K562 (cell line): ENCODE data around the gene ZFP36. TPM values are rescaled to one million over a fixed set of nuclear protein-coding genes. Genes with fewer than 3 reads are reported as not detected.
A peak's percentile ranks its signal among the peaks of the same experiment; 100 is the strongest.

ENCODE experiments used
- ATAC-seq: fragments of 200-7000 bp; cut with Tn5 transposase; 3 replicates; pipeline ENCODE4 v1.9.1; 2020; ENCODE audit warnings: moderate library complexity
- BruUV-seq: library from RNA; stranded (reverse); fragments of 400-500 nt; replicated peaks from 2 replicates; lab custom pipeline; 2021; lab: Mats Ljungman, UMichigan
- CTCF ChIA-PET: fragments of 300-600 bp; formaldehyde crosslinking; extraction: SDS; loops from one replicate; lab custom pipeline; 2021; ENCODE audit warnings: low intra/inter-chr PET ratio; lab: Yijun Ruan, JAX
- POLR2A ChIA-PET: fragments of 300-600, 350-650 bp; sonication (Branson Sonifier 250); formaldehyde crosslinking; extraction: SDS; loops from one replicate; lab custom pipeline; 2021; ENCODE audit warnings: antibody characterized with exemption, inconsistent platforms; lab: Yijun Ruan, JAX
- DNase-seq, 4 experiments: peaks; one replicate each; pipeline versions ENCODE4 v3.0.0 to v3.0.0-alpha.2; 2011 to 2018; ENCODE audit warnings: low spot score in 3 of 4, mixed read lengths in 3 of 4; ENCODE audit errors: extremely low read depth in 1 of 4
- FAIRE-seq: peaks from 2 replicates; lab custom pipeline; 2011; peaks lifted over from hg19 to GRCh38; lab: Jason Lieb, UNC
- H2AFZ ChIP-seq: 2 replicates; pipeline ENCODE4 v1.6.0; 2011; ENCODE audit warnings: low read depth, low read length, control low read depth, inconsistent platforms
- H3K27ac ChIP-seq: fragments of 200-600 bp; 3 replicates; pipeline ENCODE4 v1.8.0; 2011; ENCODE audit warnings: low read depth, mild to moderate bottlenecking, control low read depth, inconsistent platforms, low read length, moderate library complexity, mixed read lengths; ENCODE audit errors: extremely low read depth
- H3K27me3 ChIP-seq, 2 experiments: fragments of 300-600 bp in 1 of 2; 2 replicates in 1 of 2; 3 replicates in 1 of 2; pipeline versions ENCODE4 v1.6.0 to v1.8.0; 2011; ENCODE audit warnings: inconsistent platforms in 2 of 2, low read length in 2 of 2, mild to moderate bottlenecking in 1 of 2, mixed read lengths in 1 of 2, moderate library complexity in 1 of 2; ENCODE audit not compliant: control insufficient read depth in 2 of 2, insufficient read depth in 2 of 2
- H3K36me3 ChIP-seq: fragments of 300-600 bp; 3 replicates; pipeline ENCODE4 v1.8.0; 2011; ENCODE audit warnings: mild to moderate bottlenecking, low read length, inconsistent platforms; ENCODE audit not compliant: control insufficient read depth, insufficient read depth
- H3K4me1 ChIP-seq, 2 experiments: fragments of 200-600 bp in 1 of 2; replicated peaks in 1 of 2; 2 replicates in 1 of 2; 3 replicates in 1 of 2; pipeline versions ENCODE4 v1.5.1 to v1.8.0; 2011; ENCODE audit warnings: inconsistent platforms in 2 of 2, low read length in 2 of 2, mild to moderate bottlenecking in 1 of 2, mixed read lengths in 1 of 2, moderate library complexity in 1 of 2; ENCODE audit not compliant: control insufficient read depth in 2 of 2, insufficient read depth in 2 of 2
- H3K4me2 ChIP-seq: 2 replicates; pipeline ENCODE4 v1.6.1; 2011; ENCODE audit warnings: low read length, control low read depth, inconsistent platforms, mixed read lengths; ENCODE audit not compliant: insufficient read depth
- H3K4me3 ChIP-seq: fragments of 200-600 bp; sonication (generic), shearing (Covaris generic); 2 replicates; pipeline ENCODE4 v1.5.1; 2016; ENCODE audit warnings: control low read depth, inconsistent platforms
- H3K79me2 ChIP-seq: fragments of 200-600 bp; 3 replicates; pipeline ENCODE4 v1.8.0; 2011; ENCODE audit warnings: low read length, inconsistent platforms; ENCODE audit not compliant: control insufficient read depth, insufficient read depth
- H3K9ac ChIP-seq, 2 experiments: 2 replicates each; pipeline versions ENCODE4 v1.6.0 to v1.6.1; 2011; ENCODE audit warnings: low read depth in 2 of 2, low read length in 2 of 2, control low read depth in 1 of 2, inconsistent platforms in 1 of 2, mild to moderate bottlenecking in 1 of 2, mixed read lengths in 1 of 2; ENCODE audit not compliant: insufficient read depth in 1 of 2
- H3K9me1 ChIP-seq: one replicate; pipeline ENCODE4 v1.6.0; 2011; ENCODE audit warnings: inconsistent platforms, mild to moderate bottlenecking, low read length, moderate library complexity; ENCODE audit not compliant: control insufficient read depth, insufficient read depth
- H3K9me3 ChIP-seq: replicated peaks from 2 replicates; pipeline ENCODE4 v1.5.1; 2011; ENCODE audit warnings: low read depth, low read length, inconsistent platforms; ENCODE audit not compliant: control insufficient read depth, insufficient read depth
- H4K20me1 ChIP-seq: replicated peaks from 2 replicates; pipeline ENCODE4 v1.6.1; 2011; ENCODE audit warnings: low read length, inconsistent platforms, mixed read lengths; ENCODE audit not compliant: control insufficient read depth, insufficient read depth
- MBD2 ChIP-seq: sonication (generic); IDR thresholded peaks from 2 replicates; pipeline ENCODE4 v1.6.1; 2016; ENCODE audit warnings: low read depth, borderline replicate concordance
- NCOA4 ChIP-seq: fragments of 450-650 bp; IDR thresholded peaks from 2 replicates; pipeline ENCODE4 v1.6.1; 2018; ENCODE audit warnings: mild to moderate bottlenecking; ENCODE audit not compliant: partially characterized antibody
- NFIX ChIP-seq: fragments of 250-450 bp; sonication (Bioruptor Pico); IDR thresholded peaks from 2 replicates; pipeline ENCODE4 v1.4.0; 2020; ENCODE audit warnings: low read depth, mild to moderate bottlenecking, moderate library complexity
- NFRKB ChIP-seq: fragments of 450-650 bp; IDR thresholded peaks from 2 replicates; pipeline ENCODE4 v1.6.1; 2016; ENCODE audit warnings: low read depth
- RBM25 ChIP-seq: fragments of 200-400 bp; formaldehyde crosslinking; IDR thresholded peaks from 2 replicates; pipeline ENCODE4 v1.6.1; 2018; ENCODE audit warnings: low read length, low read depth, moderate library complexity; ENCODE audit not compliant: severe bottlenecking
- TCF7 ChIP-seq: sonication (generic); IDR thresholded peaks from 2 replicates; pipeline ENCODE4 v1.6.1; 2016; ENCODE audit warnings: antibody characterized with exemption, borderline replicate concordance
- THAP7 ChIP-seq: fragments of 250-450 bp; sonication (Bioruptor Pico); IDR thresholded peaks from 2 replicates; pipeline ENCODE4 v1.5.0; 2021
- ZBTB26 ChIP-seq: fragments of 450-650 bp; formaldehyde crosslinking; IDR thresholded peaks from 2 replicates; pipeline ENCODE4 v1.4.0; 2022; ENCODE audit warnings: missing genetic modification characterization
- ZBTB9 ChIP-seq: fragments of 450-650 bp; formaldehyde crosslinking; IDR thresholded peaks from 2 replicates; pipeline ENCODE4 v1.4.0; 2020; ENCODE audit warnings: mild to moderate bottlenecking, moderate library complexity
- ZNF121 ChIP-seq: sonication (generic); formaldehyde crosslinking; conservative IDR thresholded peaks from 2 replicates; pipeline ENCODE4 v1.8.0; 2022; ENCODE audit warnings: missing genetic modification reagents
- ZNF124 ChIP-seq: sonication (generic); formaldehyde crosslinking; IDR thresholded peaks from 2 replicates; pipeline ENCODE4 v1.8.1; 2022; ENCODE audit warnings: missing genetic modification reagents
- ZNF280B ChIP-seq: fragments of 250-450 bp; sonication (Bioruptor Pico); IDR thresholded peaks from 2 replicates; pipeline ENCODE4 v1.5.1; 2021; ENCODE audit warnings: mild to moderate bottlenecking
- WGBS: fragments of 100-300 bp; shearing (Covaris generic); methylation state at CpG from one replicate; pipeline ENCODE4 v1.1.6; 2016; ENCODE audit warnings: low coverage, mixed read lengths; ENCODE audit not compliant: insufficient coverage; ENCODE audit errors: missing lambda C conversion rate; 5-methylcytosine and 5-hydroxymethylcytosine counted together
- in situ Hi-C: fragments of 300-500 bp; cut with MboI; formaldehyde crosslinking; loops from 4 replicates; pipeline ENCODE4 v1.15.0; 2018; ENCODE audit warnings: inconsistent platforms, mixed read lengths
- intact Hi-C: fragments of 100-400 bp; cut with micrococcal nuclease; formaldehyde crosslinking; loops from 2 replicates; pipeline ENCODE4 v1.14.2; 2022
- polyA plus RNA-seq, 8 experiments: library from polyadenylated mRNA; depleted of rRNA in 4 of 8; stranded (reverse) in 5 of 8; unstranded in 3 of 8; fragments of >200 nt; fragmentation: Nextera tagmentation in 2 of 8; fragmentation: Illumina TruSeq in 1 of 8; extraction: Ambion mirVana in 2 of 8; extraction: Trizol in 1 of 8; gene quantifications; 2 replicates each; pipeline versions ENCODE4 v1.2.1 to v1.2.3, GENCODE V29; 2011 to 2014; ENCODE audit warnings: inconsistent platforms in 1 of 8, missing spikeins in 1 of 8
- total RNA-seq, 7 experiments: library from RNA; depleted of rRNA in 6 of 7; stranded (reverse); fragments of >200 nt in 6 of 7; fragmentation: Illumina TruSeq in 2 of 7; extraction: Trizol in 2 of 7; gene quantifications; 2 replicates each; pipeline versions ENCODE4 v1.2.1 to v1.2.3, GENCODE V29; 2011 to 2021; ENCODE audit warnings: low replicate concordance in 1 of 7

ZFP36 gene
- total and polyA plus RNA-seq, 9 of the 15 experiments (the other 6 are each of a cell fraction or from before 2014, with no cell fraction given) = 1.0 to 20.1 (median 3.5) TPM

GRCh38 chr19:39369200-39369599, 37.4 kb upstream of the ZFP36 start:
- CTCF ChIA-PET = no interaction called here
- no peaks in the 10 kb centered on the region for H4K20me1 ChIP-seq
- no peaks in the 10 kb centered on the region for H3K4me1 ChIP-seq
- no peak overlapping the region for H3K4me3 ChIP-seq
- H3K36me3 ChIP-seq = peaks cover 86% of the 10 kb centered on the region
- H2AFZ ChIP-seq = no peak overlapping the region
- WGBS = 61% methylated on average over 2 of the region's 2 CpGs
- DNase-seq (no peak), ATAC-seq (no peak), FAIRE-seq (no peak)
- no peaks in the 10 kb centered on the region for H3K27me3 ChIP-seq
- no peak overlapping the region for H3K9ac ChIP-seq
- H3K79me2 ChIP-seq = no peaks in the 10 kb centered on the region; the same call in 2 of the 3 replicates
- peaks cover 3% of the 10 kb centered on the region for H3K9me1 ChIP-seq
- H3K9me3 ChIP-seq = no peaks in the 10 kb centered on the region
- POLR2A ChIA-PET = interaction anchor here (0.6 to 1.2 kb wide), 4 partner anchors 22 to 220 kb away, joined by 3 to 6 read pairs (median 4); partner anchors contain the start of genes MED29 and PAF1
- no peak overlapping the region for H3K27ac ChIP-seq
- in situ Hi-C loops (no loop called here), intact Hi-C loops (no loop called here)
- no peak overlapping the region for H3K4me2 ChIP-seq
- peak; percentile 24 for TF ChIP-seq RBM25
- no peak for TF ChIP-seq ZNF124
- peak; percentile 76 for TF ChIP-seq ZNF121
- TF ChIP-seq MBD2 = no peak
- no TSS peak for BruUV-seq

- ChIA-PET CTCF (no interaction called here), POLR2A (interaction anchor here (0.6 to 1.4 kb wide), 3 partner anchors 28 to 248 kb away, joined by 3 to 8 read pairs (median 4); partner anchors contain the start of gene SAMD4B)
- Histone ChIP-seq H2AFZ (no peak overlapping the region), H3K27ac (no peak overlapping the region), H3K4me3 (no peak overlapping the region), H3K27me3 (no peaks in the 10 kb centered on the region), H3K4me2 (no peak overlapping the region), H3K79me2 (no peaks in the 10 kb centered on the region; the same call in 2 of the 3 replicates), H3K9ac (no peak overlapping the region), H3K9me3 (no peaks in the 10 kb centered on the region), H3K36me3 (peaks cover 86% of the 10 kb centered on the region), H4K20me1 (no peaks in the 10 kb centered on the region), H3K4me1 (no peaks in the 10 kb centered on the region), H3K9me1 (peaks cover 3% of the 10 kb centered on the region)
- DNase-seq = no peak
- FAIRE-seq = no peak
- WGBS = 96% methylated on average over 5 of the region's 5 CpGs
- in situ Hi-C loops = no loop called here
- BruUV-seq = no TSS peak
- intact Hi-C loops = no loop called here
- ATAC-seq = no peak
- TF ChIP-seq NFIX (CRISPR knock-in tag) = no peak
- no peak for TF ChIP-seq ZBTB9 (CRISPR knock-in tag)
- TF ChIP-seq THAP7 (CRISPR knock-in tag) = no peak
- no peak for TF ChIP-seq NFRKB
- TF ChIP-seq ZNF280B (CRISPR knock-in tag) = no peak
- no peak for TF ChIP-seq TCF7
- no peak for TF ChIP-seq ZBTB26 (CRISPR knock-in tag)
- TF ChIP-seq NCOA4 = no peak
These were observed 35.9 kb upstream of the ZFP36 start for GRCh38 chr19:39370735-39371134.
